Caki2 (cell line): ENCODE data around the gene RABAC1. TPM values are rescaled to one million over a fixed set of nuclear protein-coding genes. Genes with fewer than 3 reads are reported as not detected.
A peak's percentile ranks its signal among the peaks of the same experiment; 100 is the strongest.
"Not testable (repeated sequence)": the region's sequence is repeated elsewhere in the genome, so short reads cannot be mapped to it uniquely, and the experiment has no call there.

Experiments used
- DNase-seq: peaks from one replicate; pipeline ENCODE4 v3.0.0-alpha.2; 2015; ENCODE audit warnings: low read depth
- in situ Hi-C: cut with HindIII; loops from 2 replicates; pipeline ENCODE4 v1.10.0; 2016; ENCODE audit warnings: low sequenced_read_pairs, low pct_unique_long_range_greater_than_20kb, mixed read lengths
- total RNA-seq: library from RNA; depleted of rRNA; stranded (reverse); fragments of >200 nt; shearing (Covaris generic); gene quantifications from 2 replicates; pipeline ENCODE4 v1.2.3, GENCODE V29; 2014; ENCODE audit warnings: low replicate concordance

Gene RABAC1
- total RNA-seq, 1 experiment from 2014 or later: 287 TPM

DNA sequence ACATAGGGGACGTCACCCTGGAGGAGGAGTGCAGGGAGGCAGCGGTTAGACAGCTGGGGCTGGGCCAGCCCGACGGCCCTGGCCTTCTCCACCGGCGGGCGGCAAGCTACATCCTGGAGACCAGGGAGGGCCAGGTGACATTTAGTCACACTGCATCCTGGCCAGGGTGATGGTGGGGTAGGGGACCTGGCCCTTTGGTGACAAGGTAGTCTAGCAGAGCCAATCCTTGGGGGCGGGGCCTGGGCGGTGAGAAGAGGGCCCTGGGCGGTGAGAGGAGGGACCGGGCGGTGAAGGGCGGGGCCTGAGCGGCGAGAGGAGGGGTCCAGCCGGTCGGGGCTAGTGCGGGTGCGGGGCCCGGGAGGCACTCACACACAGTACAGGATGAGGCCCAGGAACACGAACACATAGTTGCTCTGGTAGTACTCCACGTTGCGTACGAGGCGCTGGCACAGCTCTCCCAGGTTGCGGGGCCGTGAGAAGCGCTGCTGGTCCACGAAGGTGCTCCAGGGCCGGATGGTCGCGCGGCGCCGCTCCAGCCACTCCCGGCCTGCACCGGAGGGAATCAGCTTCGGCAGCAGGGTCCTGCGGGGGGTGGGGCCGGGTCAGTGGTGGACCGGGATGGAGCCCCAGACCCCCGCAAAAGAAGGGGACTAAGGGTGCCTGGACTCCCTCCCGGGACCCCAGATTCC is 610 bp downstream of the RABAC1 start:
- in situ Hi-C loops: no loop called here
- DNase-seq: peak; percentile 91

DNA sequence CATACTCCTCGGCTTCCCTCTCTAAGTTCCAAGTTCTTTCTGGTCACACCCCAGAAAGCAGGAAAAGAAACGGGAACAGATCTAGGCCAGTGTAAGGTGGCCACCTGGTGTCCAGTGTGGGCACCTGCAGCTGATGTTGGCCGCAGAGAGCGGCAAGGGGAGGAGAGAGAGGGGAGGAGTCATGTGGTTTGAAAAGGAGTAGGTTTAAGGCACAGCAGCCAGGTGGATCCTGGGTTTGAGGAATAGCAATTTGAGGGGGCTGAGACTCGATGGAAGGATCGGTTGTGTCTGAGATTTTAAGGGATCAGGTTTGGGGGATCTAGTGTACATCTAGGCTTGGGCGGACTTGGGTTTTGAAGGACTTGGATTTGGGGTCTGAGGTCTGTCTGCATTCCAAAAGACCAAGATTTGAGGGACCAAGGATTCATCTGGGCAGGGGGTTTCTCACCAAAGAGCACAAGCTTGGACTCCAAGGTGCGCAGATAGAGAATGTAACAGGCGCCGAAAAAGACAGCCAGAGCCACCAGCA is 1.2 kb downstream of the RABAC1 start:
- DNase-seq: peak; percentile 97
- in situ Hi-C loops: no loop called here

DNA sequence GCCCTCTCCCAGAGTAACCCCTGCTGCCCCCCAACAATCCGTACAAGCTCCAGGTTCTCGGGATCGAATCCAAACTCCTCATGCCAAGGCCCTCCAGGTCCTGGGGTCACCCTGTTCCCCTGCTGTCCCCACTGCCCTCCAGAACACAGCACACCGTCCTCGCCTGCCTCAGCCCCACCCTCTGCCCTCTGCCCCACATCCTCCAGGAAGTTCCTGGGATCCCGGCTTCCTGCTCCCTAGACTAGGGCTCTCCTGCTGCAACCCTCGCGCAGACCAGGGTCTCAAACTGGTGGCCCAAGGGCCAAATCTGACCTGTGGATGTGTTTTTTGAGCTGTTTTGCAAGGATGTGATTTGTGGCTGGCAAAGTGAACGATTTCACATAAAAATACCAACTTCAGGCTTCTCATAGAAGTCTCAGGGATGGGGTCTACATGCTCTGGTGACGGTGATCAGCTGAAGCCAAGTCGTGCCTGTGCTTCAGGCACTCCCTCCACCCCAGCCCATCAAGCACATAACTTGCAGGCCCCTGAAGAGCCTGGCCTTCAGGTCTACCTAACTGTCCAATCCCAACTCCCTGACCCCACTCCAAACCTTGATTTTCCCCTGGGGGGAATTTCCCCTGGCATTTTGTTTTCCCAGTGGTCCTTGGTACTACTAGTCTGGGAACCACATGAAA is 1.8 kb downstream of the RABAC1 start:
- in situ Hi-C loops: no loop called here
- DNase-seq: no peak

DNA sequence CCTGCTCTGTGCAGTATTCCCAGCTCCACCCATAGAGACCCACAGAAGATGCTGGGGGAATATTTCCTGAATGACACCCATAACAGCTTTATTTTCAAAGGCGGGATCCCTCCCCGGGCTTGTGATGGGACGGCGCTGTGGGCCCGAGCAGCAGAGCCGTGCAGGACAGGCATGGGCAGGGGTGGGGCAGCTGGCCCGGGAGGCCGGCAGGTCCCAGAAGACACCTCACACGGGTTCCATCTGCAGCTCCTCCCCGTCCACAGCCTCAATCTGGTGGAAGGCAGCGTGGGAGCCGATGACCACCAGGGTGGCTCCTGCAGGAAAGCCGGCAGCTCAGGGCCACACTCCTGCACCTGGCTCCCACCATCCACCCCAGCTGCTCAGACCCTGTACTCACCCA is 2.5 kb downstream of the RABAC1 start:
- no peak for DNase-seq
- in situ Hi-C loops: no loop called here

DNA sequence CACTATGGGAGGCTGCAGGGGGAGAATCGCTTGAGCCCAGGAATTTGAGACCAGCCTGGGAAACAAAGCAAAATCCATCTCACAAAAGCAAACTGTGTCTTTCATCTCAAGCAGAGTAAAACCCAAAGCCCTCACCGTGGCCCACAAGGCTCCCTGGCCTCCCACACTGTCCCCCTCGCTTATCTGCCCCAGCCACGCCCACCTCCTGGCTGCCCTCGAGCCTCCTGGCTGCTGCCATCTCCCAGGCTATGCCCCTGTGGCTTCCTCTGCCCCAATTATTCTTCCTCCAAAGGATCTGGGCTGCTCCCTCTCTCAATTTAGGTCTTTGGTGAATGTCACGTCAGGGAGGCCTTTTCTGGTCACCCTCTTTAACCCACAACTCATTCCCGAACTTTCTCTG is 3.6 kb downstream of the RABAC1 start:
- no peak for DNase-seq
- in situ Hi-C loops: no loop called here

DNA sequence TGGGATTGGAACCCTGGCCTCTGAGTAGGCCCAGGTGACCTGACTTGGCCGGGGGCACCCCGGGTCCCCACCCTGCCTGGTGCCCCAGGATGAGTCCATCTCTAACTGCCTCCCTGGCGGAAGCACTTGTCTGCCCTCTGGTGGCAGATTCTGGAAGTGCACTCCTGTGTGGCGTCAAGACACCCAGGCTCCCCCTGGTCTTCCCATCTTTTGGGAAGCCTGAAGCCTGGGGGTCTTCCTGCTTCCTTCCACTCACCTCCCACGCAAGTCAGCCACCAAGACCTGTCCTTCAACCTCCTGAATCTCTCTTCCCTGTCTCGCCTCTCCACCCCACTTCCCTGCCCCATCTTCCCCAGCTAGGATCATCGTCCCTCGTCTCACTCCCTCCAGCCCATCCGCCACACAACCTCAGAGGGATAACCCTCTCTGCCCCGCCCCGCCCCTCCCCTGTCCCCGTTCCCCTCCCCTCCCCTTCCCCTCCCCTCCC is 7.4 kb downstream of the RABAC1 start:
- DNase-seq: peak; percentile 51
- in situ Hi-C loops: no loop called here

DNA sequence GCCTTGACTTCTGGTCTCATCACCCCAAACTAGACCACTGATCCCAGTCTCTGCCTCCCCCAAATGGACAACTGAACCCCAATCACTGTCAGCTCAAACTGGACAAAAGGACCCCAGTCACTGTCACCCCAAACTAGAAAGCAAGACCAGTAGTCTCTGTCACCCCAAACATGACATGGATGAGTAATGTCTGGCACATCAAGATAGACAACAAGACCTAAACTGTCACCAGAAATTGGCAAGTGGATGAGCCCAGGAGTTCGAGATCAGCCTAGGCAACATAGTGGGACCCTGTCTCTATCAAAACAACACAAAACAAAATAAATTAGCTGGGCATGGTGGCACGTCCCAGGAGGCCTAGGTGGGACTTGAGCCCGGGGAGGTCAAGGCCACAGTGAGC is 12.0 kb downstream of the RABAC1 start:
- DNase-seq: no peak
- in situ Hi-C loops: no loop called here

DNA sequence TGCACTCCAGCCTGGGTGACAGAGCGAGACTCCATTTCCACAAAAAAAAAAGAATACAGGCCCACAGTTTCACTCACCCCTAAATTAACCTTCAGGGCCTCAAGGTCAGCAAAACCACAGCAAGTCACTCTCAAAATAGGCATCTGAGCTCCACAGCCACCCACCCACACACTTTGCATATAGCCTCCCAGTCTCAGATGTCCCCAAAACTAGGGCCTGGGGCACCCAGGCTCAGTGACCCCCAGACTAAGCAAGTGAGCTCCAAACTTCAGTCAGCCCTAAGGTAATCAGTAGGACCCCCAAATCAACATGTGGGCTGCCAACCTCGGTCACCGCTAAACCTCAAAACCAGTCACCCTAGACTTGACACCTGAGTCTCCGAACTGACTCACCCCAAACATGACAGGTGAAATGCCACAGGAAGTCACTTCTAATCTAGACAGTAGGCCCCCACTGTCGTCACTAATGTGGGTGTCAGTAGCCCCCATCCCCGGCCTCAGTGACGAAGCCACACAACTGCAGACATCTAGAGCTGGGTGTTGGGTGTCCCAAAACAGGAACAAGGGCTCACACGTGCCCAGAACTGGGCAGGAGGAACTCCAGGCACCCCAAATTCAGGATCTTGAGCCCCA is 13.9 kb downstream of the RABAC1 start:
- in situ Hi-C loops: no loop called here

DNA sequence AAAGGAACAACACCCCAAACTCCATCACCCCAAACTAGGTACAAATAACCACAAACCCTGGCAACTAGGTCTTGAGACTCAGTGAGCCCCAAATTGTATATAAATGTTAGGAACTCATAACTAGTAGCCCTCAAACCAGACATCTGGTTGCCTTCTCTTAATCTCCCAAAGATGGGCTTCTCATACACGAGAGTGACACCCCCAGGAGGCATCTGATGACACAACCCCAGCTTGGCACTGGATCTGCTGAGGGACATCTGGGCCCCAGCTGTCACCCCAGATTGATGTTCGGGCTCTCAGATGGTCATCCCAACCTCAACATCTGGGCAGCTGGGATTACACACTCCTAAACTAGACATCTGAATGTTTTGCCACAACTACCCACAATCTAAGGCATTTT is 14.8 kb downstream of the RABAC1 start:
- in situ Hi-C loops: no loop called here
- DNase-seq: no peak

More for the DNA sequence above, 13.9 kb downstream of the RABAC1 start:
- DNase-seq: no peak

DNA sequence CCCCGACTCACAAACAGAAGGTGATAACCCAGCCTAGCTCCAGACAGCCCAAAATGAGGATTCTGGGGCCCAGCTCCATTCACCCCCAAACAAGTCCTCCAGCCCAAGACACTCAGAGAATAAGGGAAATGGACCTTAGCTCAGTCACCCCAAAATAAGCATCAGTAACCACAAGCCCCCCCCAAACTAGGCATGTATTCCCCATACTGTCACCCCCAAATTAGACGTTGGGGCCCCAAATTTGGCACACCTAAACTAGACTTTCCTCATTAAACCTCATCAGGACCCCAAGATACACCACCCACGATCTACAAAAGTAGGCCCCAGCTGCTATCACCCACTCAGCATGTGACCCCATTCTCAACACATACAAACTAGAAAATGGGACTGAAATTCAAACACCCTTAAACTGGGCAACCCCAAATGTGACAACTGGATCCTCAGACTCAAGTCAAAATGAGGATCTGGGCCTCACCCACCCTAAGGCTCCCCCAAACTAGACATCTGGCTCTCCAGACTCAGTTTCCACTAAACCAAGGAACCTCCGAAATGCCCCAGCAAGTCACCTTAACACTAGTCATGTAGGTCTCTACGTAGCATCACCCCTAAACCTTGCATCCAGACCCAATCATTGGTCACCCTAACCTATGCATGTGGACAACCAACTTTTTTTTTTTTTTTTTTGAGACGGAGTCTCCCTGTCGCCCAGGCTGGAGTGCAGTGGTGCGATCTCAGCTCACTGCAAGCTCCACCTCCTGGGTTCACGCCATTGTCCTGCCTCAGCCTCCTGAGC is 17.5 kb downstream of the RABAC1 start:
- in situ Hi-C loops: no loop called here
- no peak for DNase-seq

DNA sequence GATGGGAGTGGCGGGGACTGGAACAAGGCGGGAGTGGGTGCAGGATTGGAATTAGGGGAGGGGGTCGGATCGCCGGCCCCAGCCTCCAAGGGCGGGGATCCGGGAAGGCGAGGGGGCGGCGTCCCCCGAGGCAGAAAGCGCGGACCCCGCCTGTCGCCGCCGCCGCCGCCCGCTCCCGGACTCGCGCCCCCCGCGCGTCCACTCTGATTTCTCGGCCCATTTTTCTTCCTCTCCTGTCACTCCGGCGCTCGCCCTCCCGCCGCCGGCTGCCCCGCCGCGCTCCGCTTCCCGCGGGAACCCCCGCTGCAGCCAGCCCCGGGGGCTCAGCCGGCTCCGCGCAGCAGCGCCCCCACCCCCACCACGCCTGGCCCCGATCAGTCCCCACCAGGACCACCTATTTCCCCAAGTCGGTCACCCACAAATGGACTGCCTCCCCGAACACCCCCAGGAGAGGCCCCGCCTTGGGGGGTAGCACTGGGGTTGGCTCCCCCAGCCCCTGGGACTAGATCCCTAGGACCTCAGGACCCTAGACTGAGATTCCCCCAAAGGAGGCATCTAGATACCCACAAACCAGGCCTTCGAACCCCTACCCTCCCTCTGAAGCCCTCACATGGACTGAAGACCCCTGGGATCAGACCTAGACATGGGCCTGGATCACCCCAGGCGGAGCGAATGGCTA is 18.3 kb downstream of the RABAC1 start:
- in situ Hi-C loops: no loop called here
- no peak for DNase-seq

DNA sequence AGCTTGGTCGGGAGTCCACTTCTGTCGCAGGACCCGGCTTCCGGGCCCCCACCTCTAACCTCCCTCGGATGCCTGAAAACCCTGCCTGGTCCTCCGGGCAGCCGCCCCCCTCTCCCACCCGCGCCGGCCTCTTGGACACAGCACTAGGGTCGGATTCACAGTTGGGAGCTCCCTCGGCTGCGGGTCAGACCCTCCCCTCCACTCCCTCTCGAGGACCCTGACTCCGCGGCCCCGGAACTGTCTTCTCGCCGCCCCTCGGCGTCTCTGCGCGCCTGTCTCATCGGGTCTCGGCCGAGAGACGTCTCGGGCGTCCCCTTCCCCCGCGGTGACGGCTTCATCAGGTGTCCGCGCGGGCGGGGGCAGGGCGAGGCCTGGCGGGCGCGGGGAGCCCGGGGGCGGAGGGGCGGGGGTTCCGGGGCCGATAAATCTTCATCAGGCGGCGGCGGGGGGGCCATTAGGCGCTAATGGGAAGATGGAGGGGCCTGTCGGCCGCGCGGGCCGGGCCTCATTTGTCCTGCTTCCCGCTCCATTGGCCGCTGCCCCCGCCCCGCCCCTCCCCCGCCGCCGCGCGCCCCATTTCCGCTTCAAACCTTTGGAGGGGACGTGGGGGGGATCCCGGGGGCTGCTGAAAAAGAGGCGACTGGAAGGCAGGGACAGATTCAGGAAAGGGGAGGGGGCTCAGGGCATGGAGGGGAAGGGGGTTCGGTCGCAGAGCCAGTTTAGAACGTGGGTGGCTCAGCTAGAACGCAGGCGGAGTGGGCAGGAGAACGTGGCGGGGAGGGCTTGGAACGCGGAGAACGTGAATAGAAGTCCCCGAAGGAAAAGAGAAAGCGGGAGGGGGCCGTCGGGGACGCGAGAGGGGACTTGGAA is 19.0 kb downstream of the RABAC1 start:
- no peak for DNase-seq
- in situ Hi-C loops: no loop called here

DNA sequence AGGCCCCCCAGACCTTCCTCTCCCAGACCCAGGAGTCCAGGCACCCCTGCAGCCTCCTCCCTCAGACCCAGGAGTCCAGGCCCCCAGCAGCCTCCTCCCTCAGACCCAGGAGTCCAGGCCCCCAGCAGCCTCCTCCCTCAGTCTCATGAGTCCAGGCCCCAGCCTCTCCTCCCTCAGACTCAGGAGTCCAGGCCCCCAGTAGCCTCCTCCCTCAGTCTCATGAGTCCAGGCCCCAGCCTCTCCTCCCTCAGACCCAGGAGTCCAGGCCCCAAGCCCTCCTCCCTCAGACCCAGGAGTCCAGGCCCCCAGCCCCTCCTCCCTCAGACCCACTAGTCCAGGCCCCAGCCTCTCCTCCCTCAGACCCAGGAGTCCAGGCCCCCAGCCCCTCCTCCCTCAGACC is 19.9 kb downstream of the RABAC1 start:
- in situ Hi-C loops, DNase-seq: not testable (repeated sequence)

DNA sequence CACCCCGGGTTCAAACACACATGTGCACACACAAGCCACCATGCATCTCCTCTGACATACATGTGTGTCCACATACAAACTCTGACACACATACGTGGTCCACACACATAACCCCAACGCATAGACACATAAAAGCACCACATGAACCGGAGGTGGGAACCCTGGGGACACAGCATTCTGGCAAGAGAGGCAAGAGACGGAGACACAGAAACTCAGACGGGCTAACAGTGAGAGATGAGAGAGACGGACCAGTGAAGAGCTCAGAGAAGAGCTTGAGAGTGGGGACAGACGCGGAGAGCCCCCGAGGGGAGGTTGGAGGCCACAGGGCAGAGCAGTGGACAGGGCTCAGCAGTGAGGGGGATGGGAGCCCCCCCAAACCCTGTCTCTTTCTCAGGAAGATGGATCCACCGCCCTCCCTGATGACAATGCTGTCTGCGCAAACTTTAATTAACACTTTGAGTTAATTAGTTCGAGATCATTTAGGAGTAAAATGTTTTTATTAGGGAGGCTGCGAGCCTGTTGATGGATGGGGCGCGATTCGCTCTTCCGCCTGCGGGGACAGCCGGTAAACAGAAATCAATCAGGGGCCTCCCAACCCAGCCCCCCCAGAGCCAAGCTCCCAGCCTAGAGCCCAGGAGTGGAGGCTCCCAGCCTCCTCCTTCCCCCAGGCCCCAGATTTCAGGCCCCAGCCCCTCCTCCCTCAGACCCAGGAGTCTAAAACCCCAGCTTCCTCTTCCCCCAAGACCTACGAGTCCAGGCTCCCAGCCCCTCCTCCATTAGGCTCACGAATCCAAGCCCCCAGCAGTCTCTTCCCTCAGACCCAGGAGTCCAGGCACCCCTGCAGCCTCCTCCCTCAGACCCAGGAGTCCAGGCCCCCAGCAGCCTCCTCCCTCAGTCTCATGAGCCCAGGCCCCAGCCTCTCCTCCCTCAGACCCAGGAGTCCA is 21.3 kb downstream of the RABAC1 start:
- in situ Hi-C loops: no loop called here
- DNase-seq: no peak

DNA sequence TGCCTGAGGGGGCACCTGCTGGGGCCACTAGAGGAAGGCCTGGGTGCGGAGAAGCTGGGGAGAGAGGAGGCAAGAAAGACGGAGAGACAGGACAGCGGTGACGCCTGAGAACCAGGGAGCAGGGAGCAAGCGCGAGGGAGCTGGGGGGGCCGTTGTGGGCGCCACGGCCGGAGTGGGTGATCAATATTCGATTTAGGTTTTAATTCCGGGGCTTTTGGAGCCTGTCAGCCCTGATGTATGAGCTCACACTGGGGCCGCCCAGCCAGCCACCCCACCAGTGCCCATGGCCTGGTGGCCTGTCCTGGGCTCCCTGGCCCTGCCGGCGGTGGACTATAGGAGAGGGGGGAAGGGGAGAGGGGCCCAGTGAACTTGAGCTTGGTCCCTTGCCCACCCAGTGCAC is 22.2 kb downstream of the RABAC1 start:
- DNase-seq: no peak
- in situ Hi-C loops: no loop called here

DNA sequence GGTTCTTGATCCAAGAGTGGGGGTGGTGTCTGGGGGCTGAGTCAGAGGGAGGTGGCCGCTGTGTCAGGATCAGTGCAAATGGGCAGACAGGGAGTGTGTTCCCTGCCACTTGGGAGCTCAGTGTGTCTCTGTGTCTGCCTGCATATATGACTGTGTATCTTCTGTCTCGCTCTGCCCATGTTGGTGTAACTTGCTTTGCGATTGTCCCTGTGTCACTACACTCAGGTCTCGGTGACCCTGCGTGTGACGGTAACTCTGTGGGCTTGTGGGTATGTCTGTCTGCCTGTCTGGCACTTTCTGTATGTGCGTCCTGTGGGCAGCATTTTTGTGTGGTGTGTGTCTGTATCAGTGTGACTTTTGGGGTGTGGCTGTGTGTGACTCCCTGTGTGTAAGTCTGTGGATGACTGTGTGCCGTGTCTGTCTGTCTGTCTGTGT is 22.7 kb downstream of the RABAC1 start:
- DNase-seq: no peak
- in situ Hi-C loops: no loop called here
